Mesothelial cell of epicardium (in vitro differentiated cells): ENCODE results near the gene ERCC6L2. TPM values are rescaled to one million over a fixed set of nuclear protein-coding genes. Genes with fewer than 3 reads are reported as not detected.

ENCODE experiments used
- DNase-seq, 2 experiments: peaks; one replicate each; pipeline ENCODE4 v3.0.0; 2021; ENCODE audit warnings: low spot score in 2 of 2; ENCODE audit not compliant: unreplicated experiment in 2 of 2
- H3K27ac Mint-ChIP-seq: 2 replicates; pipeline ENCODE4 v1.8.0; 2021; ENCODE audit warnings: mixed read lengths
- H3K27me3 Mint-ChIP-seq: 2 replicates; pipeline ENCODE4 v1.8.0; 2021; ENCODE audit warnings: low read depth, mixed read lengths
- H3K36me3 Mint-ChIP-seq: 2 replicates; pipeline ENCODE4 v1.8.0; 2021; ENCODE audit warnings: mixed read lengths
- H3K4me1 Mint-ChIP-seq: 2 replicates; pipeline ENCODE4 v1.8.0; 2021; ENCODE audit warnings: mixed read lengths
- H3K4me3 Mint-ChIP-seq: 2 replicates; pipeline ENCODE4 v1.8.0; 2021; ENCODE audit warnings: mild to moderate bottlenecking, moderate library complexity, mixed read lengths
- H3K9me3 Mint-ChIP-seq: 2 replicates; pipeline ENCODE4 v1.8.0; 2021; ENCODE audit warnings: mixed read lengths
- CTCF ChIP-seq: fragments of 200-600 bp; sonication (generic); IDR thresholded peaks from one replicate; pipeline ENCODE4 v1.5.0; 2021; ENCODE audit warnings: antibody characterized with exemption; ENCODE audit not compliant: unreplicated experiment
- total RNA-seq: library from RNA; stranded (reverse); gene quantifications from 3 replicates; pipeline ENCODE4 v1.2.1, GENCODE V29; 2021

ERCC6L2 gene
- total RNA-seq, 1 donor from 2014 or later, result 63.1 TPM

GRCh38 chr9:95979446-95979845 is 104.0 kb downstream of the ERCC6L2 start:
- Mint-ChIP-seq H3K36me3 (peaks cover 16% of the 10 kb centered on the region), H3K4me1 (peaks cover 26% of the 10 kb centered on the region), H3K27ac (no peak overlapping the region), H3K4me3 (no peak overlapping the region), H3K9me3 (no peaks in the 10 kb centered on the region), H3K27me3 (no peaks in the 10 kb centered on the region)
- DNase-seq, result no peak
- TF ChIP-seq CTCF, result no peak

- TF ChIP-seq CTCF, result no peak
- no peak overlapping the region for H3K4me3 Mint-ChIP-seq
- no peak overlapping the region for H3K27ac Mint-ChIP-seq
- peaks cover 26% of the 10 kb centered on the region for H3K4me1 Mint-ChIP-seq
- no peaks in the 10 kb centered on the region for H3K27me3 Mint-ChIP-seq
- H3K9me3 Mint-ChIP-seq, result no peaks in the 10 kb centered on the region
- peaks cover 23% of the 10 kb centered on the region for H3K36me3 Mint-ChIP-seq
- DNase-seq, result no peak
Observed at GRCh38 chr9:95980262-95981125, 105.0 kb downstream of the ERCC6L2 start.

GRCh38 chr9:95981761-95982390 is 106.4 kb downstream of the ERCC6L2 start:
- DNase-seq, result no peak
- Mint-ChIP-seq H3K27me3 (no peaks in the 10 kb centered on the region), H3K4me3 (no peak overlapping the region), H3K36me3 (peaks cover 32% of the 10 kb centered on the region), H3K27ac (no peak overlapping the region), H3K4me1 (peaks cover 26% of the 10 kb centered on the region), H3K9me3 (peaks cover 3% of the 10 kb centered on the region)
- no peak for TF ChIP-seq CTCF

GRCh38 chr9:95985440-95986055 is 110.1 kb downstream of the ERCC6L2 start:
- H3K9me3 Mint-ChIP-seq, result peaks cover 11% of the 10 kb centered on the region
- no peak overlapping the region for H3K27ac Mint-ChIP-seq
- TF ChIP-seq CTCF, result no peak
- H3K4me3 Mint-ChIP-seq, result no peak overlapping the region
- H3K27me3 Mint-ChIP-seq, result no peaks in the 10 kb centered on the region
- peaks cover 15% of the 10 kb centered on the region for H3K4me1 Mint-ChIP-seq
- DNase-seq, result no peak
- peaks cover 46% of the 10 kb centered on the region for H3K36me3 Mint-ChIP-seq

GRCh38 chr9:95989297-95989696 is 113.8 kb downstream of the ERCC6L2 start:
- no peak overlapping the region for H3K4me3 Mint-ChIP-seq
- H3K9me3 Mint-ChIP-seq, result peaks cover 11% of the 10 kb centered on the region
- DNase-seq, result no peak
- TF ChIP-seq CTCF, result no peak
- H3K36me3 Mint-ChIP-seq, result peaks cover 46% of the 10 kb centered on the region
- no peaks in the 10 kb centered on the region for H3K27me3 Mint-ChIP-seq
- H3K27ac Mint-ChIP-seq, result no peak overlapping the region
- H3K4me1 Mint-ChIP-seq, result no peaks in the 10 kb centered on the region
